ENCODE results near the gene MAP1A.

The MAP1A gene
- 4.5 to 8.5 reads per million in 2 donors for total RNA-seq

DNA sequence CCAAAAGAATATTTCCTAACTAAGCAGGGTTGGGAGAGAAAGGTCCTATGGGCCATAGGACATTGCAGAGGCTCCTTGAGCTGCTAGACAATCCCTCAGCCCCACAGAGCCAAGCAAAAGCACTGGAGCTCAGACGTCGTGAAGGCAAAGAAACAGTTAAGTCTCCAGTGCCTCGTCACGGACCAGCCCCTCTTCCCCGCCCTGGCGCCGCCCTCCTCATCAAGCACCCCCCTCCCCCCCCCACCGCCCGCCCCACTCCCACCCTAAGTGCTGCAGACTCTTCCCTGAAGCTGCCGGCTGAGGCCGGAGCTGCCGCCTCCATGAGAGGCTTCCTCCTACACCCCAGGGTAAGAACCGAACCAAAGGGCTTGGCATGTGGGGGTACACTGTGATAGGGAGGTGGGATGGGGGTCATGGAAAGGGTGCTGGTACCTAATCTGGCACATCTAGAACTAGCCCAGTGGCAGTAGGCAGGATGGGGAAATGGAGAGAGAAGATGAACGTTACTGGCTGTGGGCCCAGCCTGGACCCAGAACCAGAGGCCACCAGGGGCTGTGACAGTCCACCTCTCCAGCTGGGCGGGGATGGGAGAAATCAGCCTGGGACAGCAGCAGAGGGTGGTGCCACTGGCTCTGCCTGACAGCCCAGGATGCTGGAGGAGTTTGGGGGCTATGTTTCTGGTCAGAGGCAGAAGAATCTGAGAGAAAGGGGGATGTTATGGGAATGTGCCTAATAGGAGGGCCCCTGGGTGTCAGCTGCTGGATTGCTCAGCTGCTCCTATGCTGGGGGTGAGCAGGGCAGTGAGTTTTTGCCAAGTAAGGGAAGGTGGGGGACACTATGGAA is at the start of gene MAP1A:
TSS of gene MAP1A (plus strand) at position 255 of the 843 bp plus-strand sequence. CDS start 3,866 bp downstream, outside the sequence.
- no peak for DNase-seq

DNA sequence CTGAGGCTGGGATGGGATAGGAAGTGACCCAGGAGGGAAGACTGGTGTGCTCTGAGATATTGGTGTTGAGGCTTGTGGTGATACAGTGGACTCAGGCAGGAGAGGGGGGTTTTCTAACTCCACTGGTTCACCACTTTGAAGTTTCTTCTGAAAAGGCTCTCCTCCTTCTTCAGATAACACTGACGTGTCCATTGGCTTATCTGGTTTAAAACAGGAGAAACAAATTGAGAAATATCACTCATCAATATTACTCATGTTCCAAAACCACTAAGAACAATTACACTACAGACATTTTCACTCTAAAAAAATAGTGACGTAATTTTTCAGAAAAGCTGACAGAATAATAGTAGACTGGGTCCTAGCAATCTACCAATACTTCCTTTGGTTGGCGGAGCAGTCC is 47.5 kb upstream of the MAP1A start:
- DNase-seq, result no peak

DNA sequence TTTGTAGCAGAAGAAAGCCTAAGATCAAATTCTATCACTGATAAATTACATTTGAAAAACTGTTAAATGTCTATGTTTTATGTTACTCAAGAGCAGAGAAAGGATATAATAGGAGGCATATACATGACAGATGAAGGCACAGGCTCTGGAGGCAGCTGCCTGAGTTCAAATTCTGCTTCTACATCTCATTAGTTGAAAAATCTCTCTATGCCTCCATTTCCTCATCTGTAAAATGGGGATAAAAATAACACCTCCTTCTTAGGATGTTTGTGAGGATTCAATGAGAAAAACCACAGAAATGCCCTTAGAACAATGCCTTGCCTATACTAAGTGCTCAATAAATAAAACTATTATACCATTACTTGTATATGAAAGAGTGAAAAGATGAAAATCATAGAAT is 45.4 kb upstream of the MAP1A start:
- DNase-seq, result no peak

DNA sequence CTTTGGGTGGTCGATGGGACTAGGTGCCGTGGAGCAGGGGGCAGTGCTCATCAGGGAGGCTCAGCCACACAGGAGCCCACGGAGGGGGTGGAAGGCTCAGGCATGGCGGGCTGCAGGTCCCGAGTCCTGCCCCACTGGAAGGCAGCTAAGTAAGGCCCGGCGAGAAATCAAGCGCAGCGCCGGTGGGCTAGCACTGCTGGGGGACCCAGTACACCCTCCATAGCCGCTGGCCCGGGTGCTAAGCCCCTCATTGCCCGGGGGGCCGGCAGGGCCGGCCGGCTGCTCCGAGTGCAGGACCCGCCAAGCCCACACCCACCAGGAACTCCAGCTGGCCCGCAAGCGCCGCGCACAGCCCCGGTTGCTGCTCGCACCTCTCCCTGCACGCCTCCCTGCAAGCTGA is 43.5 kb upstream of the MAP1A start:
- no peak for DNase-seq

DNA sequence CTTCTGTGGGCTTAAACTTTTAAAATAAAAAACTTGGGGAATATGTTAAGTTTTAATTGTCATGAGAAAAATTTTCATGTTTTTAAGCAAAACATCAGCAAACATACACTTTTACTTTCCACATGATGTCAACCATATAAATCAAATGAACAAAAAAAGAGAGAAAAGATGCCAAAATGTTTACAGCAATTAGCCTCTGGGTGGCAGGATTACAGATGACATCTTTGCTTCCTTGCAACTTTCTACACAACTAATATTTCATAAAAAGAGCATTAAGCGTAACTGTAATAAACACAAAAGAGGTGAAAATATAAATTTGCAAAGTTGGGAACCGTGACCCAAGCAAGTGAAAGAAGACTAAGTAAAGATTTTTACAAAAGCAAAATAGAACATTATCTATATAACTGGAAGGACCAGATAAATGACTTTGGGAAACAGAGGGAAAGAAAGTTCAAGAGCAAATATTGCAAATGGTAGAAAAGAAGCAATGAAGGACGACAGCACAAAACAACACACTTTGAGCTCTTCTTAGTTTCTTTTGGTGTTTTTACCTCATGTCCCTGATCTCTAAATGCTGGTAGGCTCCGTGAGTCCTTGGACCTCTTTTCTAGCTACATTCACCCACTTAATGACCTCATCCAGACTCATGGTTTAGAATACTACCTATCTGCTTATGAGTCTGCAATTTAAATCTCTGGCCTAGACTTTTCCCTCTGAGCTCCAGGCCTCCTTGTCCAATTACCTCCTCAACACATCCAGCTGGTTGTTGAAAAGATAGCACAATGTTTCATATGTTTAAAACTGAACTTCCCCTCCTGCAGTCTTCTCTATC is 33.9 kb upstream of the MAP1A start:
- no peak for DNase-seq

DNA sequence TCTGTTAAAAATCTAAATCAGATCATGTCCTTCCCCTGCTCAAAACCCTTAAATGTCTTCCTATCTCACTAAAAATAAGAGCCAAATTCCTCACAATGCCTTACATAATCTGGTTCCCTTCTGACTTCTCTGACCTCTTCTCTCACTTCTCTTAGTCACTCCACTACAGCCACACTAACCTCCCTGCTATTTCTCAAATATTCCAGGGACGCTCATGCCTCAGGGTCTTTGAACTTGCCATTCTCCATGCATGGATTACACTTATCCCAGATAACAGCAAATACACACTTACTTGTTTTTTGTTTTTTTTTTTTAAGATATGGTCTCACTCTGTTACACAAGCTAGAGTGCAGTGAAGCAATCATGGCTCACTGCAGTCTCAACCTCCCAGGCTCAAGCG is 33.0 kb upstream of the MAP1A start:
- no peak for DNase-seq

DNA sequence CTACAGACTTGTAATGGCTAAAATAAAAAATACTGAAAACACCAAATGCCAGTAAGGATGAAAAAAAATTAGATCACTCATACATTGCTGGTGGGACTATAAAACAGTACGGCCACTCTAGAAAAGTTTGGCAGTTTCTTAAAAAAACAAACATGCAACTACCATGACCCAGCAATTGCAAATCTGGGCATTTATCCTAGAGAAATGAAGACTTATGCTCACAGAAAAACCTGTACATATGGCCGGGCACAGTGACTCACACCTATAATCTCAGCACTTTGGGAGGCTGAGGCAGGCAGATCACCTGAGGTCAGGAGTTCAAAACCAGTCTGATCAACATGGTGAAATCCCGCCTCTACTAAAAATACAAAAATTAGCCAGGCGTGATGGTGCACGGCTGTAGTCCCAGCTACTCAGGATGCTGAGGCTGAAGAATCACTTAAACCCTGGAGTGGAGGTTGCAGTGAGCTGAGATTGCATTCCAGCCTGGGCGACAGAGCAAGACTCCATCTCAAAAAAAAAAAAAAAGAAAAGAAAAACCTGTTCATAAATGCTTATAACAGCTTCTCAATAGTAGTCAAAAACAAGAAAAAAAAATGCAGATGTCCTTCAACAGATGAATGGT is 30.0 kb upstream of the MAP1A start:
- no peak for DNase-seq

DNA sequence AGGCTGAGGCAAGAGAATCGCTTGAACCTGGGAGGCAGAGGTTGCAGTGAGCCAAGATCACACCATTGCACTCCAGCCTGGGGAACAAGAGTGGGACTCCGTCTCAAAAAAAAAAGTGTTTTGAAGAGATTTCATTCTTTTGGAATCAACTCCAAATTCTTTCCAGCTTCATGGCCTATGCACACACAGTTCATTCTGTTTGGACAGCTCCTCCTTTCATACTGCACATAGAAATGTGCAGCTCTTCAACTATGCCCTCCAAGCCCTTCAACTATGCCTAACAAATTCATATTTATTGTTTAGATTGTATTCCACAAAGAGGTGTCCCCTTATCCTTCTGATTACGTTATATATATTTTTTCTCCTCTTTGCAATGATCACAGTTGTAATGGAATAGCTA is 28.6 kb upstream of the MAP1A start:
- no peak for DNase-seq

DNA sequence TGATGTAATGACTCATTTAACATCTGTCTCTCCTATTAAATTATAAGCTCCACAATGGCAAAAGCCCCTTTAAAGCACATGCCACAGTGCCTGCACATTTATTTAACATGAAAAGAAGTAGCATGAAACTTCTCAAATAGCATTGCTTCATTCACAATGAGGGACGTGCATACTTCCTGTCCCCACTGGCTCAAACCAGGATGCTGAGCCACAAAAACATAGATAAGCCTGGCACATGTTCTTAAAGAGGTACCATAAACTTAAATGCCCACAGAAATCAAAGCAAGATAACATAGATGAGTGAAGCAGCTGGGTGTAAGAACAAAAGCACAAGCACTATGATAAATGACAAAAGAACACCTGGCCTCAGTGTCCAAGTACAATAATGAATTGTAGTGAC is 28.2 kb upstream of the MAP1A start:
- no peak for DNase-seq

DNA sequence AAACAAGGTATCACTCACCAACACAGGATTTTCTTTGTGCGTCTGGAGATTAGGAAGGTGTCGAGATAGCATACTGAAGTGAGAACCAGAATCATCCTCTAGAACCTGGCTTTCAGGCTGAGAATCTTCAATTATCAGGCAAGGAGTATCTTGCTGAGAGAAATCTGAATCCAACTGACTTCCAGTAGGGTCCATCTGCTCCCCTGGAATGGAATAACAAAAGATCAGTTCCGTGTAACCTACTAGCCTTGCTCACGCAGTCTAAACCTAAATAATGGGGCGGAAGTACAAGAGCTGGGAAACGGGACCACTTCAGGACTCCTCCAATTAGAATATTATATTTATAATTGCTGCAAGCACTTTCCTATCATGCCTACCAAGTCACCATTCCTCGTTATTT is 25.1 kb upstream of the MAP1A start:
- DNase-seq, result no peak

DNA sequence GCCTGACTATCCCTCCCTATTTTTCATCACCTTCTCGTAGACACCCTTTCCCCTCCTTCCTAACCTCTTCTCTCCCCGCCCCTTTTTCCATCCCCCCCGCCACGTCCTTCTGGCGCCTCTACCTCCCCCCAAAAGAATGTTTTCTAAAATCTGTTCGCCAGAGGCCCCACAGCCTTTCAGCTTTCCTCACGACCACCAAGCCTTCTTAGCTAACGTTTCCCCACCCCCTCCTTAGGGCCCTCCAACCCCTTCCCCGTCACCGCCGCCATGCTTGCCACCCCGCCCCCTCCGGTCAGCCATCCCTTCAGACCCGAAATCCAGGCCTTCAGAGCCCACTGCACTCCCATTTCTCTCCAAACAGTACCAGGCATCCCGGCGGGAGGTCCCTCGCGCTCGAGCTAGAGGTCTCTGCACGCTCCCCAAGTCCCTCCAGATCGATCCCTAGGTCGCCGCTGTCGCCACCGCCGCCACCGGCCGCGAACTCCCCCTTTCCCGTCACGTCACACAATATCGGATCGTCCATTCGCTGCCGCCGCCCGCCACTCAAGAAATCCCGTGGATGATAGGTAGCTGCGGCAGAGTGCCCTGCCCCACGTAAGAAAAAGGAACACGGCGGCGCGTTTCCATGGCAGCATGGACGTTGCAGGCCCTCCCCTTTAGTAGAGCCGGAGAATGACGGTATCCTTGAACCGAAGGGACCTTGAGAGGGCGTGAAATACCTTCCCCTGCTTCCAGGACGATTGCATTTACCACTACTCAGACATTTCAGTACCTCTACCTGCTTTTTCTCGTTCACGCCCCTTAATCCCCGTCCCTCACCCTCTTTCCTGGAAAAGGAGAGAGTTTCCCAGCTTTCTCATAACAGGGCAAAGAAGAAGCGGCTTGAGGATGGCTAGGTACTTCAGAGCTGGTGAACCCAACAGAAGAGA is 24.5 kb upstream of the MAP1A start, which contains the start of gene TP53BP1:
TSS of gene TP53BP1 (minus strand) at position 484 of the 929 bp plus-strand sequence. CDS start at position 371, 113 bp downstream.
- peak; percentile 88 for DNase-seq

DNA sequence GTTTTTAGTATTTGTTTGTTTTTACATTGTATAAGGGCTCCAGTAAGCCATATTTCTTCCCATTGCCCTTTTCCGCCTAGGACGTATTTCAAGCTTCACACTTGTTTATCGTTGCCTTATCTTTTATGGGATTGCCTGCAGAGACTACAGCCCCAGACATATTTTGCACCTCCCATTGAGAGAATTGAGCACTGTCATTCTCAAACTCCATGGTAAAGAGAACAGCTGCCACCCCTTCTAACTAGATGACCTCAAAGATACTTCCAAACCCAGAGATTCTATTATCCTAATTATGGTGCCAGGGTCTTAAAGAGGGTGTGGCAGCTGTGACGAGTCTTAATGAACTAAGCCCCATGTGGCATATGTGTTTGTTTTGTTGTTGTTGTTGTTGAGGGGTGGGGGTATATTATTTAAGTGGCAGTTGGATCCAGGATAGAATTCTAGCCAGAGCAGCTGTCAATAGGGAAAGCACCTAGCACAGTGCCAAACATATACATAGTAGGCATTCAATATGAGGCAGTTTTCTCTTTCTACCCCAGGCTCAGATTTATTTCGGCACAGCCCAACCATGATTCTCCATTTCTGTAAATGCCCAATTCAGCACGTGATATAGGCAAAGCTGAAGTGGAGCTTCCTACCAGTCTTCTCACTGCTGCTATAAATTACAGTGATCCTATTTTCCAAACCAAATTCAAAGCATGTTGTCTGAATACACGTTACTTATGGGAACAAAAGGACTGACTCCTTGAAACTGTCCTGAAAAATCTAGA is 23.5 kb upstream of the MAP1A start:
- DNase-seq, result no peak

DNA sequence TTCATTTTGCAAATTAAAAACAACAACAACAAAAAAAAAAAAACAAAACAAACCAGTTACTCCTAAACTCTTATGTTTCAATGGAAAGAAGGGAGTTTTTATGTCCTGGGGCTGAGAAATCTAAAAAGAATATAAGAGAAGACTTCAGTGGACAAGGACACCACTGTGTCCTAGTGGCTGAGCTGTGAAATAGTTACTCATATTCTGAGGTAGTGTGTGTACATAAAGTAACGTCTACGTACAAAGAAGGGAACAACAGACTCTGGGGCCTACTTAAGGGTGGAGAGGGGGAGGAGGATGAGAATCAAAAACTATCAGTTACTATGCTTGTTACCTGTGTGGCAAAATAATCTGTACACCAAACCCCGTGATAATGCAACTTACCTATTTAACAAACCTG is 18.4 kb upstream of the MAP1A start:
- DNase-seq, result no peak

DNA sequence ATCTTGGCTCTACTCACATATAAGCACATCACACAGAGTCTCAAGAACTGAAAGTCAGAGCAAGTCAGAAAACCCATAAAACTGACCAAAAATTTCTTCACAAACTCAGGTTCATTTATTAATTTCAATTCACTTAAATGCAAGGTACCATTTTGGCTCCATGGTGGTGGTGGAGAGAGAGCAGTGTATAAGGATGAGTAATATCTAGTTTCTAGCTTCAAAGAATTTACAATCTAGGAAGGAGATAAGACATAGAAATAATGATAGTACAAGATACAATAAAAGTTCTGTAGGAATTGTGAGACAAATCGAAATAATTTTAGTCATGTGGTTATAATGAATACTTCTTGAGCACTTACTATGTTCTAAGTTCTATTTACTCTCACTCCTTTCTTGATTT is 17.8 kb upstream of the MAP1A start:
- DNase-seq, result no peak

DNA sequence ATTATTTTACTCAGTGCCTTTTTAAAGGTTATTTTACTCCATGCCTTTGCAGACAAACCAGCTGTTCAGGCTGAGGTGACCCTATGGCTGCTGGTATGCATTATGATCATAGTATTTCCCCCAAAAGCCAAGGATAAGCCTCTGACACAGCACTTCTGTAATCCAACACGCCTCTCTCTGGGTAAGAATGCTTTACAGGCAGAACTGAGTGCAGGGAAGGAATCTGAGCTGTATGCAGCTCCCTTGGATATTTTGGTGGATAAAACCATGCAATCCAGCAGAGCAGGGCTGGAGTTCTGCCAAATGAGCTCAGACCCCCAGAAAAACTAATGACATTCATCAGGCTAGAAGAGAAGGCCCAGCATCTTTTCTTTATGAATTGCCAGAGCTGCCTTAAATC is 11.7 kb upstream of the MAP1A start:
- DNase-seq, result no peak

DNA sequence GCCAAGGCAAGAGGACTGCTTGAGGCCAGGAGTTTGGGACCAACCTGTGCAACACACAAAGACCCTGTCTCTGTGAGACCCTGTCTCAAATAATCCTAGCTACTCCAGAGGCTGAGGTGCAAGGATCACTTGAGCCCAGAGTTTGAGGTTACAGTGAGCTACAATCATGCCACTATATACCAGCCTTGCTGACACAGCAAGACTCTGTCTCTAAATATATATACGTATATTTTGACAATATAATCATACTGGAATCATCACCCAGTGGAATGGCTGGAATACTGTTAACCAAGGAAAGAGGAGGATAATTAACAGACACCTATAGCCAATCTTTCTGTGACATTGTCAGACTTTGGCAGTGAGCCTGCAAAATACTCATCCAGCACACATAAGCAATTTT is 9.0 kb upstream of the MAP1A start:
- DNase-seq, result no peak

DNA sequence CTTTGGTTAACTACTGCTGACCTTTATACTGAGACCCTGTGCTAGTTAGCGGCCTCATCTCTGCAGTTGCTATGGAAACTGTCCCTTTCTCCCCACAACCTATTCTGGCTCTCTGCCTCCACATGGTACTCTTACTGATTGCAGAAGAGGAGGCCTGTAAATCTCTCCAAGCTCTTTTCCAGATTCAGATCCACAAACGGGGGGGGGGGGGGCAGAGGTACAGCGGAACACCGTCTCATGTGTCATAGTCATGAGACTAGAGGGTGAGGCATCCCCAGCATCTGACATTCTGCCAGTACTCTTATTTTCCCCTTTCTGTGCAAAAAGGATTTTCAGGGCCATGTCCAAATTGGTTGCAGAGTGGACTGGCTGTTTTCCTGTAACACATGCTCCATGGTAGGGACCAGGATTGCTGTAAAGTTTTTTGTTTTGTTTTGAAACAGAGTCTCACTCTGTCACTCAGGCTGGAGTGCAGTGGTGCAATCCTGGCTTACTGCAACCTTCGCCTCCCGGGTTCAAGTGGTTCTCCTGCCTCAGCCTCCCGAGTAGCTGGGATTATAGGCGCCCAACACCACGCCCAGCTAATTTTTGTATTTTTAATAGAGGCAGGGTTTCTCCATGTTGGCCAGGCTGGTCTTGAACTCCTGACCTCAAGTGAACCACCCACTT is 8.3 kb upstream of the MAP1A start:
- DNase-seq, result no peak

DNA sequence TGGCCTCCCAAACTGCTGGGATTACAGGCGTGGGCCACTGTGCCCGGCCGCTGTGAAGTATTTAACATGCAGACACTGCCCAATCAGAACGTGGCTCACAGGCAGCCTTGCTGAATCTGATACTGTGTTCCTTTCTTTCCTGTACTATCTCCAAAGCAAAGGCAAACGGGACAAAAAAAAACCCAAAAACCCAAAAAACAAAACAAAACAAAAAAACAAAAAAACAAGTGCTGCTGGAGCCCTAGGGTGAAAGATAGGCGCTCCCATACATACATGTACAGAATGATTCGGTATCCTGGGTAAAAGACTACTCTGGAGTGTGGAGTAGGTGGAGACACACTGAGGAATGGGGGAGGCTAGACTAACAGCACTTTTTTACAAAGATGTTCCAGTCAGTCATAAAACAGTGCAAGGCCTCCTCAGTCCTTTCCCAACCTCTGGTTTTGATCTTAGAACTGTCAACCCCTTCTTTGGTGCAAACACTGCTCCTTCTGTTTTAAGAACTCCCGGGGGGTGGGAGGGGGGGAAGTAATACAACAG is 7.7 kb upstream of the MAP1A start:
- DNase-seq, result no peak

DNA sequence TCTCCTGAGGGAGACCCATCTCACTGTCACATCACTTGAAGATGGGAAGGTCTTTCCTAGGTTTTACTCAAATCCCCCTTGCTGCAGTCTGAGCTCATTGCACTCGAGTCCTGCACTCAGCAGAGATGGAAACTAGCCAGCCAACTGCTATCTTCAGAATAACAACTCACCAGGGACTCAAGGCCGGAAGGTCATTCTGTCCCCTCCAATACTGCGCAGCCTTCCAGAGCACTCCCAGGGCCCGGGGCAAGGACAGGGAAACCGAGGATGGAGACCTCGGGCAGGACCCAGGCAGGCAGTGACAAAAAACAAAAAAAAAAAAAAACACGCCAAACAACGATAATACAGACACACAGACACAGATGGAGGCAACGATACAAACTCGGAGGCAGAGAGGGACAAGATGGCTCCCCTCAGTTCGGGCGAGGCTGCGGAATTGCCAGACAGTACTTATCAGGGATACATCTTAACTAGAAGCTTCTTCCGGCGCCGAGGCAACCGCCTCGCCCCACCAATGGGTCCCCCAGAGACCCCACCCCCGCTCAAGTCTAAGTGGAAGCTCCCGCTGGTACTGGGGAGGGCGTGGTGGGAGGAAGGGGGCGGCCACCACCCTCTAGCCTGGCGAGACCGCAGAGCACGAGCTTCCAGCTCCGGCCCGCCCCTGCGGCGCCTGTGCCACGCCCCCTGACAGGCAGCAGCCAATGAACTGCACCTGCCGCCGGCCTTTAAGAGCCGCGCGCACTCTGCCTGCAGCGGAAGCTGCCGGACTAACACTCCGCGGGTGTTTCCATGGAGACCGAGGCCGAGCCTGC is 7.0 kb upstream of the MAP1A start:
- peak; percentile 96 for DNase-seq
